ENCODE data around the gene MEIS2.

MEIS2 gene

DNA sequence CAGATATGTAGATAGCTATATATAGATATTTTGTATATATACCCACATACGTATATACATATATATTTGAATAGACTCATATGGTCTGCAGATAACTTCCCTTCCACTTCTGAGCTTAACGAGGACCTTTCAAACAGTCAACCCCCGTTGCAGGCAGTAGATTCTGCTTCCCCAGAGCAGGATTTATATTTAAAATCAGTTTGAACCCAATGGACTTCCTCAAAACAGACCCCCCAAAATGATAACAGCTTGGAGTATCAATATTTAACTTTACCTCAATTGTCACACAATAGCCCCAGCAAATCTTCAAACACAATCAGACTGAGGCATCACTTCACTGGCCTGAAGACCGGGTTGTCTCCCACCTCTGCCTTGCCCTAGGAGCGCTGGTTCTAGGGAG is 218.3 kb downstream of the MEIS2 start:
- TF ChIP-seq ZNF274 (IDR thresholded peaks at IDR 0.05; ENCODE audit: low read depth, low read length) = no peak
- H3K4me3 ChIP-seq (ENCODE audit: low read length) = no peak overlapping the region

DNA sequence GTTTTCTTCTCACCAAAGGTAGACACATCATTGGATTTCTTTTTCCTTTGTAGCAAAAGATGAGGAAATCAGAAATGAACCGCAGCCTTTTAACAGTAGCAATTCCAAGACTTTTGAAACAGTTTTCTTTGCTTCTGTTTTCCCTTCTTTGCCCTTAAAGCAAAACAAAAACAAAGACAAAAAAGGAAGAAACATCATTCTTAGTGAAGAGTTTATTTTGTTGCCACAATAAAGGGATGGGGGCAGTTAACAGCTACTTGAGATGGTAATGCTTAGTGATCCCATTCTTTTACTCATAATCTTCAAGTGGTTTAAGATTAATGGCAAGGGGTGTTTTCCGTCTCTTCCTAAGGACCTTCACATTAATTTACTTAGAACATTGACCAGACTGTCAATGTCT is 218.8 kb downstream of the MEIS2 start:
- H3K4me3 ChIP-seq (ENCODE audit: low read length) = no peak overlapping the region
- no peak for TF ChIP-seq ZNF274 (IDR thresholded peaks at IDR 0.05; ENCODE audit: low read depth, low read length)

DNA sequence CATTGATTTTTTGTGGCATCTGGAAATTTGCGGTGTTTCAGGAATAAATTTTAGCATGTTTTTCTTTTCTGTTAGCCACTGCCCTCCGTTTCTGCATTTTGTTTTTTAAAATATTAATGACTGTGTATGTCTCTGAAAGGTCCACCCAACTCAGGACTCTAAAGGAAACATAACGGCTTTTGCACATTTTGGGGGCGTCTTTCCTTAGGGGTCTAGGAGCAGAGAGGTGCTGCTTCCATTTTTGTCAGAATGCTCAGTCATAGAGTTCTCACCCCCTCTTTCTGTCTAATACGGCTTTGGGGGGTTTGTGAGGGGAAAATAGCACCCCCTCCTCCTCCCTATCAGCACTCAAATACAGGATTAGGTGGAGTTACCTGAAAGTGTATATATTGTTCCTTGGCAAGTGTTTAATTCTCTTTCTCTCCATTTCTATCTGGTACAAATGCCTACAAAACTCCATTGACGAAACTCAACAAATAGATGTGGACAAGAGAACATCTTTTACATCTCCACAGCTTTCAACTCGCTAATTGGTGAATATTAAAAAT is 219.4 kb downstream of the MEIS2 start:
- no peak for TF ChIP-seq ZNF274 (IDR thresholded peaks at IDR 0.05; ENCODE audit: low read depth, low read length)
- no peak overlapping the region for H3K4me3 ChIP-seq (ENCODE audit: low read length)

DNA sequence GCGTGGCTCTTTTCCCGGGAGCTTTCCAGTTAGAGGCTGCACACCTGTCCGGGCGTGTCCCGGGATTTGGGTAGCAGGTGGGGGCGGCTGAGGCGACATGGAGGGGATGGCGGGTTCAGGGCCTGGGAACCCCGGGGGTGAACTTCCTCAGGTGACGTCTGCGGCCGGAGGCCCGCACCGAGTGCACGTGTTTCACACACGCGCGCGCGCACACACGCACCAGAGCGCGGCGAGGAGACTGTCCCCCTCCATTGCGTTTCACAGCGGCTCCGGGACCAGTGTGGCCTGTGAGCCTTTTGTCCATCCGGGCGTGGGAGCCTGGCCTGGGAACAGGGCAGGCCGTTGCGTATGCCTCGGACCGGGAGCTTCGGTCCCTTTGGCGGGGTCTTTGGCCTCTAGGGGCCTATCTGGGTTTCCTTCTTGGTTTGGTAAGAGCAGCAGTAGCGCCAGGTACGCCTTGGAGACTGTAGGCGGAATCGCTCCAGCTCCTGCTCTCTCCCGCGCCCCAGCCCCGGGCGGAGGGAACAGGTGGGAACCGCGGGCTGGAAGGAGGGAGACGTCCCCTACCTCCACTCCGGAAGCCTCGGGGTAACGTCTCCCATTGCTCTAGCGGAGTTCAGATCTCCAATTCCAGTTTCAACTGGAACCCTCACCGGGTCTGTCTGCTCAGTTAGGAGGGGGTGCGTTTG is 220.0 kb downstream of the MEIS2 start:
- H3K4me3 ChIP-seq (ENCODE audit: low read length) = no peak overlapping the region
- TF ChIP-seq ZNF274 (IDR thresholded peaks at IDR 0.05; ENCODE audit: low read depth, low read length) = no peak

DNA sequence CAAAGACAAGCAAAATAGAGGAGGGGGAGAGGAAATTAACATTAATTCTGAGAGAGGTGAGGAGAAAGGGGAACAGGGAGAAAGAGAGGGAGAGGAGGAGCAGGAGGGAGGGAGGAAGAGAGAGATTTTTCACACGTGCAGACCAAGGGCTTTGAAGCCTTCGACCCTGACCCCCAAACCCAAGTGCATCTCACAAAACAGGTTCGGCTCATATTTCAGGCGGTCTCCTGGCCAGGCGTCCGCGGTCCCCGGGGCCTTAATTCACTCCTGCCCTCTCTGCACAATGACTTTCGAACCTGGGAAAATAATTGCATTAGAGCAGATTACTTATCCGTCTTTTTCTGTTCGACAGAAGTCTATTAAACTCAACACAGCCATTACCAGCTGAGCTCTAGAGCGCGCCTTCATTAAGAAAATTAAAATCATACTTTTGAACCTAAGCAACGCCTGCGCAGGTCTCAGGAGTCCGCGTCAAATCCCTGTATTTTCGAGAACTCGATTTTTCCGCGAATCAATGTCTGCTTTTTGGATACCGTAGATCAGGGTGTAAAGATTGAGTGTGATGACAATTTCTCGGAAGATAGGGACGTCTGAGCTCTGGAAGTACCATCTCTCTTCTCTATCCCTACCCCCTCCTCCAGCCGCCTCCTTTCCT is 220.7 kb downstream of the MEIS2 start:
- H3K4me3 ChIP-seq (ENCODE audit: low read length) = no peak overlapping the region
- no peak for TF ChIP-seq ZNF274 (IDR thresholded peaks at IDR 0.05; ENCODE audit: low read depth, low read length)

DNA sequence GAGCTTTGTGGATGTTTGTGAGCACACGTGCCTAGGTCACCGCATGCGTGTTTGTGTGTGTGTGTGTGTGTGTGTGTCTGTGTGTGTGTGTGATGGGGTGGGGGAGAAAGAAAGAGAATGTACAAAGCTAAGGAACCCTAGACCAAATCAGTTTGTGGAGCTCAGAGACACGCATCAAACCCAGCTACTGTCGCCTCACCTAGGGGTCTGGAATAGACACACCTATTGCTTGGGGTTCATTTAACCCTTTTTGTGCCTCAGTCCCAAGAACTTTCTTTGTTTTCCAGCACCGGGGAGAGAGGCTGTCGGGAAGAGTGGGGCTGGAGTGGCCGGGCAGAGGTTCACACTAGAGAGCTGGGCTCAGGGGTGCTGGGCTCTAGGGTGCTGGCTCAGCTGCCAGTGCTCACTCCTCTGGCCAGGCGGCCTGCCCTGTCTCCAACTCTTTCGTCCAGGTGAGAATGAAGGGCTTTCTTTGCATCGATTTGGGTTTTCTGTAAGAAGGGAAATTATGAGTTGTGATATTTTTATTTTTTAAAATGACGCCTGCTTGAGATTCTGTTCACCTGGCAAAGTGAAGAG is 221.6 kb downstream of the MEIS2 start:
- TF ChIP-seq ZNF274 (IDR thresholded peaks at IDR 0.05; ENCODE audit: low read depth, low read length) = no peak
- no peak overlapping the region for H3K4me3 ChIP-seq (ENCODE audit: low read length)

DNA sequence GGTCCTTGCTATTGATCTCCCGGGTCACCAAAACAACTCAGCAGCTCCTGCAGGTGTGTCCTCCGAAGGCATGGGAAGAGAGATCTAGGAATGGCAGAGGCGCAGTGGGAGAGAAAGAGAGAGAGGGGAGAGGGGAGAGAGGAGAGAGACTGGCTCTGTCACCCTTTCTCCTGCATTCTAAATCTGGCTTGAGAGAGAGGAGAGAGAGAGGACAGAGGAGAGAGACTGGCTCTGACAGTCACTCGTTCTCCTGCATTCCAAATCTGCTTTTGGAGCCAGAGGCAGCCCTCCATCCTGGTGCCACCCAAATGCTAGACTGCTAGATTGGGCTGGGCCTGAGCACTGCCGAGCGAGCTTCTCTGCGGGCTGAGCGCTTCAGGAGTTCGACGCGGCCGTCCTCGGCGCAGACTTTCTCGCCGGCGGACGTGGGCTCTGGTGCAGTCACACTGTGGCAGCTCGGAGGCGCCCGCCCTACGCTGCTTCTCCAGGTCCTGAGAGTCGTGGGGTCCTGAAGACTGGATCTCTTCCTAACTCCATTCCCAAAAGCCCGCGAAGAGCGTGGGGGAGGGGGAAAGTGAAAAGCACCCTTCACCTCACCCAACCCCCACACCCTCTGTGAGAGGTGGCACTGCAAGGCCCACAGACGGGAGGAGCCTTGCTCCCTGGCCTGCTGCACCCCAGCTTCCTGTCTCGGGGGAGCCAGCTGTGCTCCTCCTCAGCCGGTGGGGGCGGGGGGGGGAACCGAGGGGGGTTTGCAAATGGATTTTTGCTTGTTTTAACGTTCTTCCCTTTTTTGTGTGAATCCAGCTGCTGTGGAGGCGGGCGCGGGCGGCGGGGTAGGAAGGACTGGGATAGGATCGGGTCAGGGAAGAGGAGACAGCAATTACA is 222.3 kb downstream of the MEIS2 start:
- TF ChIP-seq ZNF274 (IDR thresholded peaks at IDR 0.05; ENCODE audit: low read depth, low read length) = no peak
- no peak overlapping the region for H3K4me3 ChIP-seq (ENCODE audit: low read length)

DNA sequence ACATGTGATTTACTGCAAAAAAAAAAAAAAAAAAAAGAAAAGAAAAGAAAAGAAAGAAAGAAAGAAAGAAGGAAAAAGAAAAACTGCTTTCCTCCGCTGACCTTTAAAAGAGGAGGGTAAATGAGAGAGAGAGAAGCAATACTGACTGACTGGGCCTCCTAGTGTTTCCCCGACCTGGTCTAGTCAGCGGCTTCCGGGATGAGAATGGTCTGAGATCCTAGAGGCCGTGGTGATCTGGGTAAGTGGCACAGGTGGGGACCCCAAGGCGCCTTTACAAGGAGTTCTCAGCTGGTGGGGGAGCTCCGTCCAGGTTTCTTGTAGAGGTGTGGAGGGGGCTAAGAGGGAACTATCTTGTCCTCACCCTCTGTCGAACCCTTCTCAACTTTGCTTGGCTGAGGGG is 223.1 kb downstream of the MEIS2 start:
- no peak for TF ChIP-seq ZNF274 (IDR thresholded peaks at IDR 0.05; ENCODE audit: low read depth, low read length)
- H3K4me3 ChIP-seq (ENCODE audit: low read length) = no peak overlapping the region

DNA sequence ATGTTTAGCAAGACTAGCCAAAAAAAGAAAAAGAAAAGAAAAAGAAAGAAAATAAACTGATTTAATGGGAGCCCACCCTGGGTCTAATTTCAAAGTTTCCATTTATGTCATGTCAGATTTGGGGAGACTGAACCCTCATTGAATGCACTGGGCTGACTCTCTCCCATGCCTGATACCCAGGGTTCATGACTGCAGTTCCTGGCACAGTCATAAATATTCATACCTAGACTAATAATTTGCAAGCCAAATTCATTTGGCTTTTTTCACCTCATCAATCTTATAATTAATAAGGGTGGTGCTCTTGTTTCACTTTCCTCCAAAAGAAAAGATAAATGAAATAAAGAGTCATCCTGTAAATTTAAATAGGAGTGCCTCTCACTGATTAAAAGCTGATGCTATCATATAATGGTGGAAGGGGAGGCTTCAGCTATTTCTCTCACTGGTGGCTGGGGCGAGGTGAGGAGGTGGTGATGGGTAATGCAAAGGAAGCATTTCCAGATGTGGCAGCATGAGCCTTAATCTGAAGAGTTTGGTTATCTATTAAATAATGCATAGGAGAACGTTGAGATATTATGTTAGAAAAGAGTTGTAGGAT is 224.5 kb downstream of the MEIS2 start:
- no peak overlapping the region for H3K4me3 ChIP-seq (ENCODE audit: low read length)
- TF ChIP-seq ZNF274 (IDR thresholded peaks at IDR 0.05; ENCODE audit: low read depth, low read length) = no peak

DNA sequence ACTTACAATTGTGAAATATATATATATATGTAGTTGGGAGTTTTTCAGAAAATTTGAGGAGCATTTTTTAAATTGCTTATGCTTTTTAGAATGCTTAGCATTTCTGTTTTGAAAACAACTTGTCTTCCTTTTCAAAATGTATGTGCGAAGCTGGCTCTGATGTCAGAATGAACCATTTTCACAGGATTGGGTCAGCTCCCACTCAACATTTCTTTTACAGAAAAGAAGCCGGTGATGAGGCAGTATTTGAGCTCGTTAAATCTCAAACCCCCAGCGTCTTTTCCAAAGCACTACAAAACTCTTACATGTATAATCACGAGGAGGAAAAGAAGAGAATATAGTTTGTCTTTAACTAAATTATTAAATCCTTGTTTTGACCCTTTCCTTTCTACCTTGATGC is 225.4 kb downstream of the MEIS2 start:
- TF ChIP-seq ZNF274 (IDR thresholded peaks at IDR 0.05; ENCODE audit: low read depth, low read length) = no peak
- H3K4me3 ChIP-seq (ENCODE audit: low read length) = no peak overlapping the region

DNA sequence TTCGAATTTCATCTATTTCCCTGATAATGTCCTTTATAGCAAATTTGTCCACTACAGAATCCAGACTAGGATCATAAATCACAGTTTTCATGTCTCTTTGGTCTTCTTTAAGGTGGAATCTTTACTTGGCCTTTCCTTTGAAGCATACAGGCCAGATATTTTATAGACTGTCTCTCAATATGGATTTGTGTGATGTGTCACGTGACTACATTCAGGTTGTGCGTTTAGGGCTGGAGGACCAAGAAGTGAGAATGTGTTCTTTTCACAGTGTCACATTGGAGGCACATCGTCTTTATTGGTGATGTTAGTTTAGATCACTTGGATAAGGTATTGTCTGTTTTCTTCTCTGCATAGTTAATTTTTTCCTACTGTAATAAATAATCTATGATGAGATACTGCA is 232.9 kb downstream of the MEIS2 start:
- TF ChIP-seq ZNF274 (IDR thresholded peaks at IDR 0.05; ENCODE audit: low read depth, low read length) = no peak
- H3K4me3 ChIP-seq (ENCODE audit: low read length) = no peak overlapping the region

DNA sequence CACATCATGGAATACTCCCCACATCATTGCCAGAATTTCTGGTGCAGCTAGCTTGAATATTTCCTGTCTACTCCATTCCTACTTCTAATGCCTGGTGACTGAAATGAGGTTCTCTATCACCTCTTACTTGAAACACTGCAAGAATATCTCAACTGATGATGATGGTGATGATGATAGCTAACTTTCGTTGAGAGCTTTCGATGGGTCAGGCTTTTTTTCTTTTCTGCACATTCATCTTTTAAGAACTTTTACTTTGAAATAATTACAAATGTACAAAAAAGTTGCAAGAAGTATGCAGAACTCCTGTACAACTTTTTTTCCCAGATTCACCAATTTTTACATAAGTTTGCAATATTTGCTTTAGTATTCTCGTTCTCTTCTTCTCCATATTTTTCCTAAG is 233.5 kb downstream of the MEIS2 start:
- H3K4me3 ChIP-seq (ENCODE audit: low read length) = no peak overlapping the region
- no peak for TF ChIP-seq ZNF274 (IDR thresholded peaks at IDR 0.05; ENCODE audit: low read depth, low read length)

DNA sequence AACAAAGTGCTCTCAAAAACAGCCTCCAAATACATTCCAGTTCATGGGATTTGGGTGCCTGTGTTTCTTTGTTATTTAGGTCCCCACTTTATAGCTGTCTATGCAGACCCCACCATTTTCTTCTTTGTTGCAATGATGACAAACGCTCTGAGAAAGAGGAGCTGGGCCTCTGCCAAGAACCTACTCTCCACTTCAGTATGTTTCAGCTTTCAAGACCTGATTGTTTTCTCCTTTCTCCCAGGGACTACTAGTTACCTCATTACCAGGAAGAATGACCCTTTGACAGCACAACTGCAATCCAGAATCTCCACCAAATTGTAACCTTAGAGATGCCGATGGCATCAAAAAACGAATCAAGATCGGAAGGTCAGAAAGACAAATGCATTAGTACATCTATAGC is 236.8 kb downstream of the MEIS2 start:
- no peak for TF ChIP-seq ZNF274 (IDR thresholded peaks at IDR 0.05; ENCODE audit: low read depth, low read length)
- H3K4me3 ChIP-seq (ENCODE audit: low read length) = no peak overlapping the region

DNA sequence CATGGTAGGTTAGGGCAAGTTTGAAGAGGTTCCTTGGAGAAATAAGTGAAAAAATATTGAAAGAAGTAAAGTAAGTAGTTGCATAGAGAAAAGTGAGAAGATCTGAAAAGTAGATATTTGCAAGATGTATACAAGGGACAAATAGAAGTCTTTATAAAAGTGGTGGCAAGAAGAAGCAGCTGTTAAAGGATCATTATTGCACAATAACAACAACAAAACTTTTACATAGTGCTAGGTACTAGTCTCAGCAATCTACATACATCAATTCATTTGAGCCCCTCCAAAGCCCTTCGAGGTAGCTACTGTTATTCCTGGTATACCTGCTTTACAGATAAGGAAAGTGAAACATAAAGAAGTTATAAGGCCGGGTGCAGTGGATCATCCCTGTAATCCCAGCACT is 239.6 kb downstream of the MEIS2 start:
- no peak overlapping the region for H3K4me3 ChIP-seq (ENCODE audit: low read length)
- no peak for TF ChIP-seq ZNF274 (IDR thresholded peaks at IDR 0.05; ENCODE audit: low read depth, low read length)

Data from GM08714 (cell line).